NCI-H2029 treated with DMSO at 0.1 percent for 48 hours (cell line): ENCODE measurements around the gene COL9A3.
"Not testable (repeated sequence)": the region's sequence is repeated elsewhere in the genome, so short reads cannot be mapped to it uniquely, and the experiment has no call there.

Experiments
- DNase-seq: peaks from one replicate; lab custom pipeline; 2025; lab: John Stamatoyannopoulos, UW

COL9A3 gene

DNA sequence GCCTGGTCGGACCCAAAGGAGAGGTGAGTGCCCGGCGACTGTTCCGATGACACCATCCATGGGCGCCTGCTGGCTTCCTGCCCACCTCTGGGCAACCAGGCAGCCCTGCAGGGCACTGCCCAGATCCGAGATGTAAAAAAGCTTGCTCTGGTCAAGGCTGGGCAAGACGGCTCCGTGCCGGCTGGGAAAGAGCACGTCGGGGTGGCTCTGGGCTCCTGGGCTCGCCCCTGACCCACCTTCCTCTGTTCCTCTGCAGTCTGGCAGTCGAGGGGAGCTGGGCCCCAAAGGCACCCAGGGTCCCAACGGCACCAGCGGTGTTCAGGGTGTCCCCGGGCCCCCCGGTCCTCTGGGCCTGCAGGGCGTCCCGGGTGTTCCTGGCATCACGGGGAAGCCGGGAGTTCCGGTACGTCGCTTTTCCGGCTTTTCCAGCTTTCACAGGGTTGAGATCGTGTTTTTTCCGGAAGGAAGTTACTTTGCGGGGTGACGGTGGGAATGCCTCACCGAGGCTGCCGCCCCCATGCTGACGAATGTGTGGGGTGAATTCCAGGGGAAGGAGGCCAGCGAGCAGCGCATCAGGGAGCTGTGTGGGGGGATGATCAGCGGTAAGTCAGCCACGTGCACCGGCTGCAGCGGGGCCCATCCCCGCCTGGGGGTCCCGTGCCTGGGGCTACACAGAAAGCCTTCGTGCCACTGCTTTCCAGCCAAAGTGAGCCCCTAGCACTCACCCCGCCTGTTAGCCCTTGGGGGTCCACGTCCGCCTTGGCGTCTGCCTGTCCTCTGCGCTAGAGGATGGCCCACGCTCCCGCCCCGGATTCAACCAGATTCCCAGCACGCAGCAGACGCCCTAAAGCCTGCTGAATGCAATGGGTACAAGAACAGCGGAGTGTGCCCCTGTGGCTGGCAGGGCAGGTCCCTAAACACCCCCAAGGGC is 19.3 kb downstream of the COL9A3 start:
- DNase-seq, result no peak

DNA sequence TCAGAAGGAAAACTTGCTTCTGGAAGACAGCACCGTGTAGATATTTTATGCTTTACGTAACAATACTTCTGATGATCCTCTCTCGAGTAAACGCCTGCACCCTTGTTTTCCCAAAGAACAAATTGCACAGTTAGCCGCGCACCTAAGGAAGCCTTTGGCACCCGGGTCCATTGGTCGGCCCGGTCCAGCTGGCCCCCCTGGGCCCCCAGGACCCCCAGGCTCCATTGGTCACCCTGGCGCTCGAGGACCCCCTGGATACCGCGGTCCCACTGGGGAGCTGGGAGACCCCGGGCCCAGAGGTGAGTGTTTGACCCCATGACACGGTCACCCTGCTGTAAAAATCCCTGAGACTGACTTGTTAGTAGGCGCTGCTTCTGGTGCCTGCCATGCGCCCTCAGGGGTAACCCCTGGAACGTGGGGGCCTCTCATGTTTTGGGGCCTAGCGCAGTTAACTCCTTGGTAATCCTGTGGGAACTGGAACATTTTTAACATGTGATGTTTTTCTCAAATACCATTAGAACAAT is 20.2 kb downstream of the COL9A3 start:
- no peak for DNase-seq

DNA sequence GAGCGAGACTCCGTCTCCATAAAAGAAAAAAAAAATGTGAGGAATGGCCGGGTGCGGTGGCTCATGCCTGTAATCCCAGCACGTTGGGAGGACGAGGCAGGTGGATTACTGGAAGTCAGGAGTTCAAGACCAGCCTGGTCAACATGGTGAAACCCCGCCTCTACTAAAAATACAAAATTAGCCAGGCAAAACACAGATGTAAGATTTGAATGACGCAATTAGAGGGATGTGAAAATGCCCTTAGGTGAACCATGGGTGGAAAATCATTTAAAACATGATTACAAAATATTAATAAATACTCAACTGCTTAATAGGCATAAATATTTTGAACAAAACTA is 20.9 kb downstream of the COL9A3 start:
- no peak for DNase-seq

DNA sequence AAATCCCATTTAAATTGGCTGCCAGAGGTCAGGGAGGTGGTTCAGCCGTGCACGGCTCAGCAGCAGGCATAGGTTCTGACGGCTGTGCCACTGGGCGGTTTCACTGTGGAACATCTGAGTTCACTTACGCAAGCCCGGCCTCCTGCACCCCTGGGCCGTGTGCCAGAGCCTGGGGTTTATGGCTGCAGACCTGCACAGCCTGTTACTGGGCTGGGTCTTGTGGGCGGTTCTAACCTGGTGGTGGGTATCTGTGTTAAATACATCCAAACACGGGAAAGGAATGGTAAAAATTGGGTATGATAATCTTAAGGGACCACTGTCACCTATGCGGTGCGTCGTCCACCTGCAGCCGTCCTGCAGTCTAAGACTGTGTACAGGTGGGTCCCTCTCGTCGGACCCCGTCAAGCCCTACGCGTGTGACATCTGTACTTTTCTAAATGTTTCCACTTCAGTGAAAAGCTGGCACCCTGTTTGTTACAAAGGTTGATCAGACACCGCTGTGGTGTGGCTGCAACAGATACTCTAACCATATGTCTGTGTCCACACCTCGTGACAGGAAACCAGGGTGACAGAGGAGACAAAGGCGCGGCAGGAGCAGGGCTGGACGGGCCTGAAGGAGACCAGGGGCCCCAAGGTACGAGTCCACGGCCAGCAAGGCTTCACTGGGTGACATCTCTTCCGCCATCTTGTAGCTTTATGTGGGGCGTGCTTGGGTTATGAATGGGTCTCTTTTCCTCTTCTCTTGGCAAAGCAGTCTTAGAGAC is 21.5 kb downstream of the COL9A3 start:
- DNase-seq, result peak; percentile 26

DNA sequence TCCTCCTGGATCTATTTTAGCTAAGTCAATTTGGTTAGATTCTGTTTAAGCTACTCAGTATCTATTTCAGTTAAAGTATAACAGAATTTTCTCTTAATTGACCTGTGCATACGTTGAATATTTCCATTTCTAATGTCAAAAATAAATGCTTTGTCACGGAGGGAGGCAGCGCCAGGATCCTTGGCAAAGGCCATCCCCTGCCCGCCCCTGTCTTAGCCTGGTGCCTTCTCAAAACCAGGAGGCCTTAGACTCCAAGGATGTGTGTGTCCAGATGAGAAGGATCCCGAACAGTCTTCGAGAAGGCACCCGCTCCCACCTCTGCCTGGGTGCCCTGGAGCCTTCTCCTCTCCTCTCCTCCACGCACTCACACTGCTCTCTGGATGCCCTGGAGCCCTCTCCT is 22.4 kb downstream of the COL9A3 start:
- no peak for DNase-seq

DNA sequence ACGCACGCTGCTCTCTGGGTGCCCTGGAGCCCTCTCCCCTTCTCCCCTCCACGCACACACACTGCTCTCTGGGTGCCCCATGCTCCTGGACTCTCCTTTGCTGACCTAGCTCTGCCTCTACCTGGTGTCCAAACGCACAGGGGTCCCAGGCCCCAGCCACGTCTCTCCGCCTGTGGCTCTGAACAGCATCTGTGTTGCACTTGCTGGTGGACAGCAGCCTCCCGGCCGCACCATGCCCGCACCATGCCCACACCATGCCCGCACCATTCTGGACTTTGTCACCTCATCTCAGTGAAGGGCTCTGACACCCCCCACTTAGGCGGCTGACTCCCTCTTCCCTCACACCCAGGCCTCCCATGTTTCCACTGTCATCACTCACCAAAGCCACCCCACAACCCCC is 23.0 kb downstream of the COL9A3 start:
- DNase-seq, result no peak

DNA sequence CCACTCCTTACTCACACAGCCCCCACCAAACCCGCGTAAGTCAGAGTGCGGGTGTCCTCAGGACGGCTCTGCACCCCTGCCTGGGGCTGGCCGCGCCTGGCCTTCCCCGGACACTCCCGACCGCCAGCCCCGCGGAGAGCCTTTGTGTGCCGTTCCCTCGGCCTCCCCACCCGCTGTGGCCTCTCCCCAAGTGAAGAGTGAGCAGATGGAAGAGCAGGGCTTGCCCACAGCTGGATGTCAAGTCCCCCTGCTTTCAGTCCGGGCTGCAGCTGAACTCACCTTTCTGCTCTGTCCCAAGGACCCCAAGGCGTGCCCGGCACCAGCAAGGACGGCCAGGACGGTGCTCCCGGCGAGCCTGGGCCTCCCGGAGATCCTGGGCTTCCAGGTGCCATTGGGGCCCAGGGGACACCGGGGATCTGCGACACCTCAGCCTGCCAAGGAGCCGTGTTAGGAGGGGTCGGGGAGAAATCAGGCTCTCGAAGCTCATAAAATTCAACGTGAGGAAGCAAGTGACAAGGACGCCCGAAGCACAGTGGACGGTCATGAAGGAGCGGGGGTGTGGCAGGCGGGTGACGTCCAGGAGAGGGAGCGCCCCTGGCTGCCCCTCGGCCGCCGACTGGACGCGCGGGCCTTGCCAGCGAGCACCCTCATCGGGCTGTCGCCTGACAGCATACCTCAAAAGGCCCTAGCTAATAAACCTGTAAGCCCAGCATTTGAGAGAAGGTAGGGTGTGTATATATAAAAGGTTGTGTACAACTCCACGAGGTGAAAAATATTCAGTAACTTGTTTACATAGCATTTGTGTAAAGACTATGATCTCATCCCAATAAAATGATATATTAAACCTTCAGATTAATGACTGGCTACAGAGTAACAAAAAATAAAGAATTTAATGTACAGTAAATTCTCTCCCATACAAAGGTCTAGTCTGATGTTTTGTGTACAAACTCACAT is 23.7 kb downstream of the COL9A3 start:
- no peak for DNase-seq

DNA sequence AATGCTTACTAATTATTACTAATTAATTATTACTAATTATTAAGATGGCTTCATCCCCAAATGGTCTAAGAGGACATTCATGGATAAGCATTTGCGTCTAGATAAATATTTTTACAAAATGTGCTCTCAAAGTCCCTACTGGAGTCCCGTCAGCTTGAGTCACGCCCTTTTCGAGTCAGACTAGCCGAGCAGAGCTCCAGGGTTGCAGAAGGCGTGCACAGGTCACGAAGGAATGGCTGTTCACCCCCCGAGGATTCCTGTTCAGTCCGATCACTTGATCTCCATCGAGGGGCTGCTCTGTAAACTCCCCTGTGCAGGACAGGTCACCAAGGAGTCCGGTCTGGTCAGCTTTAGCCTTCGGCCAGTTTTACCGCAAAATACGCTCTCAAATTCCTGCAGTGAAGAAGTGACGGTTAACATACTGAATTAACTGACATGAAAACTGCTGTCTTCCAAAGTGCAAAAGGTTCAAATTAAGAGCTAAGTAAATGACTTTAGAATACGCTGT is 24.9 kb downstream of the COL9A3 start:
- DNase-seq, result no peak

DNA sequence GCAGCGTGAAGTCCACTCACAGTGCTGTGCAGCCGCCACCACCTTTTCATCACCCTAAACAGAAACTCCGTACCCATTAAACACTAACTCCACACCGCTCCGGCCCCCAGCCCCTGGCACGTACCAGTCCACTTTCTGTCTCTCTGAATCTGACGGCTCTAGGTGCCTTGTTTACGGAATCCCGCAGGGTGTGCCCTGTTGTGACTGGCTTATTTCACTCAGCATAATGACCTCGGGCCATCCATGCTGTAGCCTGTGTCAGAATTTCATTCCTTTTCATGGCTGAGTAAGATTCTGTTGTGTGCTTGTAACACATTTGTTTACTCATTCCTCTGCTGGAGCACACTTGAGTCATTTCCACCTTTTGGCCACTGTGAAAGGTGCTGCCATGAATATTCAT is 26.8 kb downstream of the COL9A3 start:
- no peak for DNase-seq

DNA sequence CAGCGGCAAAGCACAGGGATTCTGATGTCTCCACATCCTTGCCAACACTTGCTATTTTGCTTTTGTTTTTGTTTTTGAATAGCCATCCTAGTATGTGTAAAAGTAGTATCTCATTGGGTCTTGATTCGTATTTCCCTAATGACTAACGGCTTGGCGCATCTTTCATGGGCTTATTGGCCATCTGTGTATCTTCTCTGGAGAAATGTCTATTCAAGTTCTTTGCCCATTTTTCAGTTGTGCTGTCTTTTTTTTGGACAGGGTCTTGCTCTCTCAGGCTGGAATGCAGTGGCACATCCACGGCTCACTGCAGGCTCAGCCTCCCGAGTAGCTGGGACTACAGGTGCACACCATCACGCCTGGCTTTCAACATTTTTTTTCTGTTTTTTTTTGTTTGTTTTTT is 27.3 kb downstream of the COL9A3 start:
- no peak for DNase-seq

DNA sequence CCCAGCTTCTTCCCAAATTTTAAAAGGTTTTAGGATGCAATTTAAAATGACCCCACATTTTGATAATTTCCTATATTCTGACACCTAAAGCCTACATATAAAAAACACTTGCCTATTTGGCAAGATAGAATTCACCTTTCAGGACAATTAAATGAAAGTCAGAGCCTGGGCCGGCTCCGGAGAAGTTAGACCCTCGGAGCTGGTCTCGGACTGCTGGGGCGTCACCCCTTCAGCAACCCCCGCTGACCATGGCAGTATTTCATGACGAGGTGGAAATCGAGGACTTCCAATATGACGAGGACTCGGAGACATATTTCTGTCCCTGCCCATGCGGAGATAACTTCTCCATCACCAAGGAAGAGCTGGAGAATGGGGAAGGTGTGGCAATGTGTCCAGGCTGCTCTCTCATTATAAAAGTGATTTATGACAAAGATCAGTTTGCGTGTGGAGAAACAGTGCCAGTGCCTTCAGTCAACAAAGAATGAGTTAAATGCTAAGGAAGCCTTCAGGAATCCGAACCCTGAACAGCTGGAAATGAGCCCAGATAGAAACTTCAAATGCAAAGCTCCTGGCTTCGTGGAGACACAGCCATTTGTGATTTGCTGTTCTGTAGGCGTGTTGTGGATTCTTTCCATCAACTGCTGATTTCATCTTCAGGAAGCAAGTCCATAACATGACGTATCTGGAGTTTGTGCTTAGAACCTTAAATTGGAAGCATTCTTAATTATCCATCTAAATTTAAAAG is 28.7 kb downstream of the COL9A3 start:
- DNase-seq, result no peak

DNA sequence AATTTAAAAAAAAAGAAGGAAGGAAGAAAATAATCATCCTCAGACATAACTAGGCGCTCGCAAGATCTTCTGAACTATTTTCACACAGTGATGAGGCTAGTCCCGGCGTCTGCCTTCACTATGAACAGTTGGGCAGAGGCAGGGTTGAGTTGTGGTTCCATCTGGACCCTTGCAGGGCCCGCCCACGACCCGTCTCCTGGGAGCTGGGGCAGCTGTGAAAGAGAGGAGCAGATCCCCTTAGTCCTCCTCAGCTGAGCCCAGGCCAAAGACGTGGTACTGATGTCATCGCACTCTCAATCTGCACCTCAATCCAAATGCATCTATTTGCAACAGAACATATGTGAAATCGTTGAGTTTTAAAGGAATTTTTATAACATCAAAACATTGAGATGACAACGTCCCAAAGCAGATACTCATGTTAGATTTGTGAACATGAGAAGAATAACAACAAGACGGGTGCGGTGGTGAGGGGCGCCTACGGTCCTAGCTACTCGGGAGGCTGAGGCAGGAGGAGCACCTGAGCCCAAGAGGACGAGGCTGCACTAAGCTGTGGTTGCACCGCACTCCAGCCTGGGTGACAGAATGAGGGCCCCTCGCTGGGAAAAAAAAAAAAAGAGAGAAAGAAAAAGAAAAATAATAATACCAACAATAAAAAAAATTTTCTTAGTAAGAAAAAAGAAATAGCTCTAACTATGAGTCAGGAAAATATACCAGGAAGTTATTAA is 29.5 kb downstream of the COL9A3 start:
- DNase-seq, result no peak

DNA sequence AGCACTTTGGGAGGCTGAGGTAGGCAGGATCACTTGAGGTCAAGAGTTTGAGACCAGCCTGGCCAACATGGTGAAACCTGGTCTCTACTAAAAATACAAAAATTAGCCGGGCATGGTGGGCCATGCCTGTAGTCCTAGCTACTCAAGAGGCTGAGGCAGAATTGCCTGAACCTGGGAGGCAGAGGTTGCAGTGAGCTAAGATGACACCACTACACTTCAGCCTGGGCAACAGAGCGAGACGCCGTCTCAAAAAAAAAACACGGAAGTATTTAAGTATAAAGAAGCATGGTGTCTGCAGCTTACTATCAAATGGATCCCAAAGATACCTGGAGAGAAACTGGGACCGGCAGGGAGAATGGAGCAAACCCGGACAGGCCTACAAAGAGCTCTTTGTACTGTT is 32.1 kb downstream of the COL9A3 start:
- not testable (repeated sequence) for DNase-seq

DNA sequence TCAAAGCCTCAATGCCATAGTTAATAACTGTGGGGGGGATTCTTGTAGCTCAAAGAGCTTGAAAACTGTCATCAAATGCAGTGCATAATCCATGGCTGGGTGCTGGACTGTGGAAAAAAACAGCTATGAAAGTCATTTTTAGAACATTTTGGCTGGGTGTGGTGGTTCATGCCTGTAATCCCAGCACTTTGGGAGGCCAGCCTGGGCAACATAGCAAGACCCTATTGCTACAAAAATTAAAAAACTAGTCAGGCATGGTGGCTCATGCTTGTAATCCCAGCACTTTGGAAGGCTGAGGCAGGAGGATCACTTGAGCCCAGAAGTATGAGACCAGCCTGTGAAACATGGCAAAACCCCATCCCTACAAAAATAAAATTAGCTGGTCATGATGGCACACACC is 32.6 kb downstream of the COL9A3 start:
- DNase-seq, result no peak

DNA sequence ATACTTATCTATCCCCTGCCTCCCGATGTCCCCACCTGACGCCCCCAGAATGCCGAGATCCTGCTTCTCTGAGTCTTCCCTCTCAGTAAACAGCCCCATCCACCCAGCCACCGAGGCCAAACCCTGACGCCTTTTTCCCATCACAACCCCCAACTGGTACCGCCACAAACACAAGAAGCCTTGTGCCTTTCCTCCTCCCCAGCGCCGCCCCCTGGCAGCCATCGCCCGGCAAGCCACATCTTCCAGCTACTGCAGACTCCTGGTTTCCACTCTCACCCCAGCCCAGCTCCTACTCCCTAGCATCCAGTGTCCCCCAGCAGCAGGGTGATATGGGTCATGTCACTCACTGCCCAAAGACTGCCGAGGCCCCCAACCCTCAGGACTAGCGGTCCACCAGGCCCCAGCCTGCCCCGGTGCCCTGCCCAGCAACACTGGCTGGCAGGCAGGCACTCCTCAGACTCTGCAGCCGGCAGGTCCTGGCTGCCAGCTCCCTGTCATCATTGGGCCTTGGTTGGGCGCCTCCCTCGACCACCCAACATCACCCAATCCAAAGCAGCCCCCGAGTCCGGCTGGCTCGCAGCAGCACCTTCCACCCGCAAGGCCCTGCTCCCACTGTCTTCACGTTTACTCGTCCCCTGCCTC is 33.6 kb downstream of the COL9A3 start:
- no peak for DNase-seq

DNA sequence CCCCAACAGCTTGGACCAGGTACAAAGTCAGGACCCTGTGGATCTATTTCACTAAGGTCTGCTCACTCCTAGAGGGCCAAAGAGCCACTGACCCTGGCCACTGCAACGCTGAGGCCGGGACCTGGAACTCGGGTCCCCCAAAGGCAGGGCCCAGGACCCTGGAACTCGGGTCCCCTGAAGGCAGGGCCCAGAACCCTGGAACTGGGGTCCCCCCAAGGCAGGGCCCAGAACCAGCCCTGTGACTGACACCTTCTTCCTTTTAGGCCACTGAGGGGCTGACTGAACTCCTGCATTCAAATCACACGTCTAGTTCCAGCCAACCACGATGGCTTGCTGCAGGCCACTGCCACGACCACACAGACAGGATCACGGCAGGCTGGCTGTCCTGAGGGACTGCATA is 35.3 kb downstream of the COL9A3 start:
- no peak for DNase-seq

DNA sequence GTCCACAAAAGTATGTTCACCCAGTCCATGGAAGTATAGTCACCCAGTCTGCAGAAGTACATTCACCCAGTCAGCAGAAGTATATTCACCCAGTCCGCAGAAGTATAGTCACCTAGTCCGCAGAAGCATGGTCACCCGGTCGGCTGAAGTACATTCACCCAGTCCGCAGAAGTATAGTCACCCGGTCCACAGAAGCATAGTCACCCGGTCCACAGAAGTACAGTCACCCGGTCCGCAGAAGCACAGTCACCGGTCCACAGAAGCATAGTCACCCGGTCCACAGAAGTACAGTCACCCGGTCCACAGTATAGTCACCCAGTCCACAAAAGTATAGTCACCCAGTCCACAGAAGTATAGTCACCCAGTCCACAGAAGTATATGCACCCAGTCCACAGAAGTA is 36.0 kb downstream of the COL9A3 start:
- DNase-seq, result no peak

DNA sequence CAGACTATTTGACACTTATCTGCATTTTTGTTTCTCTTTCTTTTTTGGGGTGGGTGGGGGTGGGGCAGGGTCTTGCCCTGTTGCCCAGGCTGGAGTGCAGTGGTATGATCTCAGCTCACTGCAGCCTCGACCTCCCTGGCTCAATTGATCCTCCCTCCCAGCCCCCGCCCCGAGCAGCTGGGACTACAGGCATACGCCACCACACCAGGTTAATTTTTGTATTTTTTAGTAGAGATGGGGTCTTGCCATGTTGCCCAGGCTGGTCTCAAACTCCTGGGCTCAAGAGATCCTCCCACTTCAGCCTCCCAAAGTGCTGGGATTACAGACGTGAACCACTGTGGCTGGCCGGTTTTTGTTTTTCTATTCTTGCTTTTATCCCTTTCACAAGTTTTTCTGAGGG is 36.5 kb downstream of the COL9A3 start:
- not testable (repeated sequence) for DNase-seq

DNA sequence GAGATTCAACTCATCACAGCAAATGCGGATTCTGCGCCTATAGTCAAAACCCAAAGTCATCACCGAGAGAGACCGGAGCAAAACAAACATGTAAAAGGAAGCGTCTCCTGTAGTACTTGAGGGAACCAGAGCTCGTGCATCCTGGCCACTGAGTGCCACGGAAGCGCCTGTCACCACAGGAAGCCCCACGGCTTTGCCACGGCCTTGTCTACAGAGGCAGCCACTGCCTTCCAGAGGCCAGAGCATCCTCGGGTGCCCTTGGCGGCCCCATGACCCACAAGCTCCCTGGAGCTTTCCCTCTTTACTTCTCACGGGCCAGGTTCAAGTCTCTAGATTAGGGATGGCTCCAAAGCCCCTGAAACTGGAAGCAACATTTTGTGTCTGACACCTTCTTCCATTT is 37.3 kb downstream of the COL9A3 start:
- no peak for DNase-seq

DNA sequence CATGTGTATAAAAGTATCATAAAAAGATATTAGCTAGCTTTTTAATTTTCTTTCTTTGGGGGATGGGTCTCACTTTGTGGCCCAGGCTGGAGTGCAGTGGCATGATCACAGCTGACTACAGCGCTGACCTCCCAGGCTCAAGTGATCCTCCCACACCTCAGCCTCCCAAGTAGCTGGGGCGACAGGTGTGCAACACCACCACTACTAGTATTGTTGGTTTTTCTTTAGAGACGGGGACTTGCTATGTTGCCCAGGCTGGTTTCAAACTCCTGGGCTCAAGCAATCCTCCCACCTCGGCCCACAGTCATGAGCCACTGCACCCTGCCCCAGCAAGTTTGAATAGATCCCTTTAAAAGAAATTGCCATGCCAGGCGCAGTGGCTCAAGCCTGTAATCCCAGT is 38.3 kb downstream of the COL9A3 start:
- DNase-seq, result no peak
